ENCODE measurements around the gene ACSM6.
A peak's percentile ranks its signal among the peaks of the same experiment; 100 is the strongest.
"Not testable (repeated sequence)": the region's sequence is repeated elsewhere in the genome, so short reads cannot be mapped to it uniquely, and the experiment has no call there.

ACSM6 gene

GRCh38 chr10:95201736-95202135, 7.7 kb downstream of the ACSM6 start:
- no peak for DNase-seq
- no peaks in the 10 kb centered on the region for H3K4me1 ChIP-seq (ENCODE audit: low read length)
- H2AFZ ChIP-seq (ENCODE audit: low read length): no peak overlapping the region
- no peaks in the 10 kb centered on the region for H4K20me1 ChIP-seq (ENCODE audit: insufficient read depth, low read length)
- no peaks in the 10 kb centered on the region for H3K79me2 ChIP-seq (ENCODE audit: low read length)
- no peaks in the 10 kb centered on the region for H3K36me3 ChIP-seq (replicated peaks; ENCODE audit: insufficient read depth, low read length)
- no peaks in the 10 kb centered on the region for H3K9me2 ChIP-seq (replicated peaks; ENCODE audit: insufficient read depth, low read length)
- no peaks in the 10 kb centered on the region for H3K27me3 ChIP-seq (replicated peaks; ENCODE audit: insufficient read depth, low read length)
- H3K9ac ChIP-seq (ENCODE audit: low read length): no peak overlapping the region
- H3K4me2 ChIP-seq (ENCODE audit: low read depth, low read length): no peak overlapping the region
- no peak overlapping the region for H3K27ac ChIP-seq (ENCODE audit: low read length)
- no peaks in the 10 kb centered on the region for H3K9me3 ChIP-seq (replicated peaks; ENCODE audit: insufficient read depth, low read length)
- TF ChIP-seq, protein P1, sequence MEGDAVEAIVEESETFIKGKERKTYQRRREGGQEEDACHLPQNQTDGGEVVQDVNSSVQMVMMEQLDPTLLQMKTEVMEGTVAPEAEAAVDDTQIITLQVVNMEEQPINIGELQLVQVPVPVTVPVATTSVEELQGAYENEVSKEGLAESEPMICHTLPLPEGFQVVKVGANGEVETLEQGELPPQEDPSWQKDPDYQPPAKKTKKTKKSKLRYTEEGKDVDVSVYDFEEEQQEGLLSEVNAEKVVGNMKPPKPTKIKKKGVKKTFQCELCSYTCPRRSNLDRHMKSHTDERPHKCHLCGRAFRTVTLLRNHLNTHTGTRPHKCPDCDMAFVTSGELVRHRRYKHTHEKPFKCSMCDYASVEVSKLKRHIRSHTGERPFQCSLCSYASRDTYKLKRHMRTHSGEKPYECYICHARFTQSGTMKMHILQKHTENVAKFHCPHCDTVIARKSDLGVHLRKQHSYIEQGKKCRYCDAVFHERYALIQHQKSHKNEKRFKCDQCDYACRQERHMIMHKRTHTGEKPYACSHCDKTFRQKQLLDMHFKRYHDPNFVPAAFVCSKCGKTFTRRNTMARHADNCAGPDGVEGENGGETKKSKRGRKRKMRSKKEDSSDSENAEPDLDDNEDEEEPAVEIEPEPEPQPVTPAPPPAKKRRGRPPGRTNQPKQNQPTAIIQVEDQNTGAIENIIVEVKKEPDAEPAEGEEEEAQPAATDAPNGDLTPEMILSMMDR (IDR thresholded peaks at IDR 0.05; ENCODE audit: low read length): peak; percentile 16
- TF ChIP-seq EZH2 (optimal IDR thresholded peaks at IDR 0.05; ENCODE audit: low read depth, low read length): no peak
- no peaks in the 10 kb centered on the region for H3F3A ChIP-seq (ENCODE audit: insufficient read depth, low read length)
- no peak overlapping the region for H3K4me3 ChIP-seq (ENCODE audit: low read length)

- H3K27ac ChIP-seq (ENCODE audit: low read length): not testable (repeated sequence)
These were observed 8.8 kb downstream of the ACSM6 start for GRCh38 chr10:95202865-95203264.

DNA sequence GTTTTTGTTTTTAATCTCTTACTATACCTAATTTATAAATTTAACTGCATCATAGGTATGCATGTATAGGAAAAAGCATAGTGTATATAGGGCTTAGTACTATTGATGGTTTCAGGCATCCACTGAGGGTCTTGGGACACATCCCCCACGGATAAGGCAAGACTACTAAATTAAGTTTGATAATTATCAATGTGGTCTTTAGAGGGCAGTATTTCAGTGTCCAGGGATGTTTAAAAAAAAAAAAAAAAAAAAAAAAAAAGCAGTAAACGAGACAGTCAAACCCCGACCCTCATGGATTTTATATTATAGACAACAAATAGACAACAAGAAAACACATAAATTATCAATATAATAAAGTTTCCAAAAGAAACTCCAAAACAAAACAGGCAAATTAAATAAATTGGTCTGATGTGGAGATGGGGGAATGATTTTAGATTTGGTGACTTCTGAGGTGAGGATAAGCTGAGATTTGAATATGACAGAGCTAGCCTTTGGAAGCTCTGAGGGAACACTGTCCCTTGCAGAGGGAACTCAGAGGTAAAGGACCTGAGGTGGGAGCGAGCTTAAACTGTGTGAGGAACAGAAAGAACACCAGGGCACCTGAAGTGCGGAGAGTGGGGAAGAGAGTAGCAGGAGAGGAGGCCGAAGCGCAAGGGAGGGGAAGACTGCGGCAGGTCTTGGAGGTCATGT, 14.8 kb downstream of the ACSM6 start:
- DNase-seq: no peak
- no peaks in the 10 kb centered on the region for H3K9me2 ChIP-seq (replicated peaks; ENCODE audit: insufficient read depth, low read length)
- no peaks in the 10 kb centered on the region for H3K9me3 ChIP-seq (replicated peaks; ENCODE audit: insufficient read depth, low read length)
- no peaks in the 10 kb centered on the region for H4K20me1 ChIP-seq (ENCODE audit: insufficient read depth, low read length)
- H3K79me2 ChIP-seq (ENCODE audit: low read length): no peaks in the 10 kb centered on the region
- H2AFZ ChIP-seq (ENCODE audit: low read length): peak overlapping the region; percentile 31; the same call in 1 of the 2 replicates
- no peak overlapping the region for H3K9ac ChIP-seq (ENCODE audit: low read length)
- H3K27ac ChIP-seq (ENCODE audit: low read length): no peak overlapping the region
- H3K4me1 ChIP-seq (ENCODE audit: low read length): no peaks in the 10 kb centered on the region
- H3F3A ChIP-seq (ENCODE audit: insufficient read depth, low read length): no peaks in the 10 kb centered on the region
- no peaks in the 10 kb centered on the region for H3K36me3 ChIP-seq (replicated peaks; ENCODE audit: insufficient read depth, low read length)
- TF ChIP-seq, protein P1 (IDR thresholded peaks at IDR 0.05; ENCODE audit: low read length): peak; percentile 26; the same call in 1 of the 2 replicates
- no peak for TF ChIP-seq EZH2 (optimal IDR thresholded peaks at IDR 0.05; ENCODE audit: low read depth, low read length)
- no peak overlapping the region for H3K4me2 ChIP-seq (ENCODE audit: low read depth, low read length)
- no peaks in the 10 kb centered on the region for H3K27me3 ChIP-seq (replicated peaks; ENCODE audit: insufficient read depth, low read length)
- no peak overlapping the region for H3K4me3 ChIP-seq (ENCODE audit: low read length)

More at GRCh38 chr10:95202865-95203264, 8.8 kb downstream of the ACSM6 start:
- DNase-seq; H3K9me2 ChIP-seq (replicated peaks; ENCODE audit: insufficient read depth, low read length); H4K20me1 ChIP-seq (ENCODE audit: insufficient read depth, low read length); H3F3A ChIP-seq (ENCODE audit: insufficient read depth, low read length); H3K4me1 ChIP-seq (ENCODE audit: low read length); H3K4me2 ChIP-seq (ENCODE audit: low read depth, low read length); H3K79me2 ChIP-seq (ENCODE audit: low read length); H2AFZ ChIP-seq (ENCODE audit: low read length); H3K4me3 ChIP-seq (ENCODE audit: low read length); H3K36me3 ChIP-seq (replicated peaks; ENCODE audit: insufficient read depth, low read length); H3K9ac ChIP-seq (ENCODE audit: low read length); H3K27me3 ChIP-seq (replicated peaks; ENCODE audit: insufficient read depth, low read length); H3K9me3 ChIP-seq (replicated peaks; ENCODE audit: insufficient read depth, low read length): not testable (repeated sequence)

GRCh38 chr10:95209509-95210127, 15.6 kb downstream of the ACSM6 start:
- DNase-seq: no peak
- Histone ChIP-seq H3K27me3 (replicated peaks; ENCODE audit: insufficient read depth, low read length) (no peaks in the 10 kb centered on the region), H3K4me1 (ENCODE audit: low read length) (no peaks in the 10 kb centered on the region), H4K20me1 (ENCODE audit: insufficient read depth, low read length) (no peaks in the 10 kb centered on the region), H3K36me3 (replicated peaks; ENCODE audit: insufficient read depth, low read length) (no peaks in the 10 kb centered on the region), H3K4me2 (ENCODE audit: low read depth, low read length) (no peak overlapping the region), H2AFZ (ENCODE audit: low read length) (no peak overlapping the region), H3K4me3 (ENCODE audit: low read length) (no peak overlapping the region), H3K27ac (ENCODE audit: low read length) (no peak overlapping the region), H3K9me3 (replicated peaks; ENCODE audit: insufficient read depth, low read length) (no peaks in the 10 kb centered on the region), H3K9me2 (replicated peaks; ENCODE audit: insufficient read depth, low read length) (no peaks in the 10 kb centered on the region), H3F3A (ENCODE audit: insufficient read depth, low read length) (no peaks in the 10 kb centered on the region), H3K79me2 (ENCODE audit: low read length) (no peaks in the 10 kb centered on the region), H3K9ac (ENCODE audit: low read length) (no peak overlapping the region)
- TF ChIP-seq, protein P1 (IDR thresholded peaks at IDR 0.05; ENCODE audit: low read length): no peak
- TF ChIP-seq EZH2phosphoT487 (IDR thresholded peaks at IDR 0.05; ENCODE audit: low read length): no peak
- no peak for TF ChIP-seq EZH2 (optimal IDR thresholded peaks at IDR 0.05; ENCODE audit: low read depth, low read length)
